ENCODE measurements around the gene INPP5A. TPM values are rescaled to one million over a fixed set of nuclear protein-coding genes. Genes with fewer than 3 reads are reported as not detected.
"Not testable (repeated sequence)": the region's sequence is repeated elsewhere in the genome, so short reads cannot be mapped to it uniquely, and the experiment has no call there.

The INPP5A gene
- total RNA-seq, 1 donor from 2014 or later, result 18.1 TPM

- no peak for DNase-seq (ENCODE audit: low read depth in 2 of 2)
These were observed 165.2 kb downstream of the INPP5A start for GRCh38 chr10:132702601-132703418.

- DNase-seq (ENCODE audit: low read depth in 2 of 2), result no peak
These were observed 165.9 kb downstream of the INPP5A start for GRCh38 chr10:132703419-132704007.

- no peak for DNase-seq (ENCODE audit: low read depth in 2 of 2)
These were observed 166.6 kb downstream of the INPP5A start for GRCh38 chr10:132704008-132704814.

GRCh38 chr10:132704815-132705064 lies 167.2 kb downstream of the INPP5A start:
- DNase-seq (ENCODE audit: low read depth in 2 of 2), result not testable (repeated sequence)

GRCh38 chr10:132705173-132705572 lies 167.6 kb downstream of the INPP5A start:
- DNase-seq (ENCODE audit: low read depth in 2 of 2), result no peak

- no peak for DNase-seq (ENCODE audit: low read depth in 2 of 2)
These were observed 168.4 kb downstream of the INPP5A start for GRCh38 chr10:132705943-132706342.

- DNase-seq (ENCODE audit: low read depth in 2 of 2), result no peak
These were observed 169.1 kb downstream of the INPP5A start for GRCh38 chr10:132706701-132707100.

- DNase-seq (ENCODE audit: low read depth in 2 of 2), result no peak
These were observed 169.7 kb downstream of the INPP5A start for GRCh38 chr10:132707121-132707775.

- DNase-seq (ENCODE audit: low read depth in 2 of 2), result no peak
These were observed 170.2 kb downstream of the INPP5A start for GRCh38 chr10:132707776-132708171.

- no peak for DNase-seq (ENCODE audit: low read depth in 2 of 2)
These were observed 170.9 kb downstream of the INPP5A start for GRCh38 chr10:132708441-132708840.

GRCh38 chr10:132708936-132709335 lies 171.3 kb downstream of the INPP5A start:
- no peak for DNase-seq (ENCODE audit: low read depth in 2 of 2)

GRCh38 chr10:132709471-132709951 lies 171.9 kb downstream of the INPP5A start:
- no peak for DNase-seq (ENCODE audit: low read depth in 2 of 2)

- no peak for DNase-seq (ENCODE audit: low read depth in 2 of 2)
These were observed 172.6 kb downstream of the INPP5A start for GRCh38 chr10:132710036-132710686.

- DNase-seq (ENCODE audit: low read depth in 2 of 2), result no peak
These were observed 173.4 kb downstream of the INPP5A start for GRCh38 chr10:132710746-132711612.

GRCh38 chr10:132711613-132712121 lies 174.1 kb downstream of the INPP5A start:
- no peak for DNase-seq (ENCODE audit: low read depth in 2 of 2)

- no peak for DNase-seq (ENCODE audit: low read depth in 2 of 2)
These were observed 174.7 kb downstream of the INPP5A start for GRCh38 chr10:132712291-132712690.

GRCh38 chr10:132712743-132713142 lies 175.2 kb downstream of the INPP5A start:
- no peak for DNase-seq (ENCODE audit: low read depth in 2 of 2)

GRCh38 chr10:132713421-132714095 lies 176.0 kb downstream of the INPP5A start:
- no peak for DNase-seq (ENCODE audit: low read depth in 2 of 2)

Data from lung microvascular endothelial cell (primary cell).